OCI-LY3 (cell line): ENCODE measurements around the gene UROC1.

ENCODE experiments used
- CTCF ChIP-seq: fragments of 200-600, 300-600 bp; sonication (generic); IDR thresholded peaks from 2 replicates; pipeline ENCODE4 v1.5.1; 2014; ENCODE audit warnings: antibody characterized with exemption, low read length, low read depth
- EZH2phosphoT487 ChIP-seq: fragments of 200-600 bp; shearing (Covaris generic); IDR thresholded peaks from 2 replicates; pipeline ENCODE4 v1.6.1; 2018; ENCODE audit warnings: antibody characterized with exemption, mixed run types, low read depth

GRCh38 chr3:126439968-126440708 is 77.4 kb downstream of the UROC1 start:
- TF ChIP-seq CTCF (no peak), EZH2phosphoT487 (no peak)
